HepG2 (cell line): Measurements from ENCODE around the gene STRA6. TPM values are rescaled to one million over a fixed set of nuclear protein-coding genes. Genes with fewer than 3 reads are reported as not detected.

Experiments used
- ATAC-seq: fragments of 200-7000 bp; cut with Tn5 transposase; 3 replicates; pipeline ENCODE4 v1.9.1; 2020; ENCODE audit warnings: mild to moderate bottlenecking, moderate library complexity
- BruUV-seq: library from RNA; stranded (reverse); fragments of 400-500 nt; replicated peaks from 2 replicates; lab custom pipeline; 2021; lab: Mats Ljungman, UMichigan
- CTCF ChIA-PET: fragments of 300-600 bp; formaldehyde crosslinking; extraction: SDS; loops from one replicate; lab custom pipeline; 2021; ENCODE audit warnings: low total read pairs, inconsistent platforms, low intra/inter-chr PET ratio; lab: Yijun Ruan, JAX
- POLR2A ChIA-PET: fragments of 350-600 bp; sonication (Branson Sonifier 250); formaldehyde crosslinking; loops from one replicate; lab custom pipeline; 2020; ENCODE audit warnings: antibody characterized with exemption, inconsistent platforms; lab: Yijun Ruan, JAX
- DNase-seq: peaks from one replicate; pipeline ENCODE4 v3.0.0-alpha.2; 2015; ENCODE audit warnings: low spot score
- FAIRE-seq: peaks from 3 replicates; lab custom pipeline; 2011; peaks lifted over from hg19 to GRCh38; lab: Jason Lieb, UNC
- H2AFZ ChIP-seq: one replicate; pipeline ENCODE4 v1.6.1; 2011; ENCODE audit warnings: low read length, inconsistent platforms
- H3K27ac ChIP-seq: fragments of 300-600 bp; 3 replicates; pipeline ENCODE4 v1.8.0; 2011; ENCODE audit warnings: mixed run types, mild to moderate bottlenecking, mixed read lengths, low read length, inconsistent platforms; ENCODE audit not compliant: insufficient read depth; ENCODE audit errors: extremely low read length
- H3K27me3 ChIP-seq, 2 experiments: fragments of 200-600 bp in 1 of 2; 2 replicates in 1 of 2; 3 replicates in 1 of 2; pipeline versions ENCODE4 v1.6.0 to v1.8.0; 2011; ENCODE audit warnings: low read length in 2 of 2, mild to moderate bottlenecking in 2 of 2, moderate library complexity in 2 of 2, inconsistent platforms in 1 of 2; ENCODE audit not compliant: insufficient read depth in 2 of 2, control insufficient read depth in 1 of 2
- H3K36me3 ChIP-seq, 2 experiments: fragments of 200-600 bp in 1 of 2; replicated peaks in 1 of 2; 2 replicates in 1 of 2; 3 replicates in 1 of 2; pipeline versions ENCODE4 v1.5.1 to v1.8.0; 2011; ENCODE audit warnings: low read length in 2 of 2, inconsistent platforms in 1 of 2; ENCODE audit not compliant: insufficient read depth in 2 of 2, control insufficient read depth in 1 of 2
- H3K4me1 ChIP-seq: 2 replicates; pipeline ENCODE4 v1.5.1; 2012; ENCODE audit warnings: low read length, inconsistent platforms; ENCODE audit not compliant: insufficient read depth
- H3K4me2 ChIP-seq: 2 replicates; pipeline ENCODE4 v1.6.0; 2011; ENCODE audit warnings: low read depth, low read length, inconsistent platforms
- H3K4me3 ChIP-seq, 3 experiments: fragments of 200-600 bp in 1 of 3; sonication (generic), shearing (Covaris generic) in 1 of 3; replicated peaks in 1 of 3; 2 replicates each; pipeline ENCODE4 v1.5.1; 2011 to 2016; ENCODE audit warnings: low read length in 3 of 3, inconsistent platforms in 2 of 3, low read depth in 2 of 3, mild to moderate bottlenecking in 2 of 3, control low read depth in 1 of 3, mixed read lengths in 1 of 3; ENCODE audit not compliant: insufficient read depth in 1 of 3
- H3K79me2 ChIP-seq: one replicate; pipeline ENCODE4 v1.6.1; 2011; ENCODE audit warnings: low read length, inconsistent platforms; ENCODE audit not compliant: insufficient read depth
- H3K9ac ChIP-seq: 2 replicates; pipeline ENCODE4 v1.6.0; 2011; ENCODE audit warnings: mild to moderate bottlenecking, low read depth, low read length, inconsistent platforms; ENCODE audit not compliant: insufficient read depth
- H3K9me3 ChIP-seq: 2 replicates; pipeline ENCODE4 v1.5.1; 2012; ENCODE audit warnings: mild to moderate bottlenecking, low read length
- H4K20me1 ChIP-seq: 2 replicates; pipeline ENCODE4 v1.6.0; 2011; ENCODE audit warnings: inconsistent platforms, mild to moderate bottlenecking, low read length, moderate library complexity; ENCODE audit not compliant: insufficient read depth
- KAT7 ChIP-seq: IDR thresholded peaks from 2 replicates; pipeline ENCODE4 v1.6.1; 2018; ENCODE audit warnings: borderline replicate concordance, missing compliant biosample characterization
- LCORL ChIP-seq, 2 experiments: fragments of 450-650 bp in 1 of 2; sonication (generic) in 1 of 2; formaldehyde crosslinking in 1 of 2; IDR thresholded peaks; 2 replicates each; pipeline versions ENCODE4 v1.5.0 to v1.6.1; 2017 to 2020; ENCODE audit warnings: antibody characterized with exemption in 1 of 2, missing genetic modification reagents in 1 of 2
- TRIM24 ChIP-seq: sonication (generic); formaldehyde crosslinking; IDR thresholded peaks from 2 replicates; pipeline ENCODE4 v1.8.0; 2022; ENCODE audit warnings: mild to moderate bottlenecking, missing genetic modification reagents
- ZBTB8A ChIP-seq: sonication (generic); formaldehyde crosslinking; IDR thresholded peaks from 2 replicates; pipeline ENCODE4 v1.4.0; 2020; ENCODE audit warnings: mild to moderate bottlenecking, low read depth, missing genetic modification reagents, borderline replicate concordance
- ZNF12 ChIP-seq: sonication (generic); formaldehyde crosslinking; IDR thresholded peaks from 2 replicates; pipeline ENCODE4 v1.5.0; 2020; ENCODE audit warnings: missing genetic modification reagents
- ZNF34 ChIP-seq: sonication (generic); formaldehyde crosslinking; IDR thresholded peaks from 2 replicates; pipeline ENCODE4 v1.4.0; 2020; ENCODE audit warnings: mild to moderate bottlenecking, missing genetic modification reagents, borderline replicate concordance
- ZNF446 ChIP-seq: sonication (generic); formaldehyde crosslinking; IDR thresholded peaks from 2 replicates; pipeline ENCODE4 v1.5.0; 2020; ENCODE audit warnings: mild to moderate bottlenecking, missing genetic modification reagents
- ZNF740 ChIP-seq: sonication (generic); formaldehyde crosslinking; IDR thresholded peaks from 2 replicates; pipeline ENCODE4 v1.4.0; 2020; ENCODE audit warnings: missing genetic modification reagents
- WGBS: methylation state at CpG from one replicate; pipeline ENCODE4 v1.1.6; 2017; ENCODE audit warnings: low lambda C conversion rate; 5-methylcytosine and 5-hydroxymethylcytosine counted together
- in situ Hi-C: cut with HindIII; loops from 2 replicates; pipeline ENCODE4 v1.10.0; 2017; ENCODE audit warnings: low pct_unique_long_range_greater_than_20kb; ENCODE audit not compliant: extremely low pct_ligation_motif_present
- intact Hi-C: fragments of 100-400 bp; cut with micrococcal nuclease; formaldehyde crosslinking; loops from one replicate; pipeline ENCODE4 v1.10.0; 2022; ENCODE audit not compliant: unreplicated experiment
- polyA plus RNA-seq, 8 experiments: library from polyadenylated mRNA; depleted of rRNA in 3 of 8; stranded (reverse) in 7 of 8; unstranded in 1 of 8; fragments of >200 nt; fragmentation: Illumina TruSeq in 4 of 8; extraction: Trizol in 4 of 8; gene quantifications; 2 replicates each; pipeline versions ENCODE4 v1.2.1 to v1.2.3, GENCODE V29; 2011 to 2016; ENCODE audit warnings: low read depth in 4 of 8, missing spikeins in 1 of 8, mixed read lengths in 1 of 8; ENCODE audit not compliant: insufficient read depth in 1 of 8
- total RNA-seq, 5 experiments: library from RNA; depleted of rRNA; stranded (reverse); fragments of >200 nt; fragmentation: Illumina TruSeq; extraction: Trizol; gene quantifications; 2 replicates each; pipeline ENCODE4 v1.2.3, GENCODE V29; 2016; ENCODE audit warnings: low read depth in 1 of 5

STRA6 gene
- total and polyA plus RNA-seq, 2 of the 13 experiments (the other 11 are each of a cell fraction or from before 2014, with no cell fraction given) = 1.6 to 2.1 TPM

GRCh38 chr15:74179101-74179841, 23.3 kb downstream of the STRA6 start:
- H3K27me3 ChIP-seq = peaks cover 6 to 20% of the 10 kb centered on the region in 2 experiments; a peak in 4 of 5 replicates
- FAIRE-seq (no peak), DNase-seq (no peak), ATAC-seq (no peak)
- TF ChIP-seq ZBTB8A (no peak), ZNF740 (no peak), ZNF34 (CRISPR knock-in tag) (no peak), KAT7 (CRISPR knock-in tag) (no peak), ZNF446 (CRISPR knock-in tag) (no peak), TRIM24 (CRISPR knock-in tag) (no peak), LCORL (IDR thresholded peaks at IDR 0.05) (no peak), LCORL (CRISPR knock-in tag; IDR thresholded peaks at IDR 0.05) (no peak), ZNF12 (CRISPR knock-in tag) (no peak)
- BruUV-seq = no TSS peak
- H3K9ac ChIP-seq = no peak overlapping the region
- ChIA-PET POLR2A (no interaction called here), CTCF (no interaction called here)
- no peak overlapping the region for H3K4me3 ChIP-seq
- no peaks in the 10 kb centered on the region for H3K79me2 ChIP-seq
- intact Hi-C loops = no loop called here
- 18% methylated on average over 11 of the region's 13 CpGs for WGBS
- in situ Hi-C loops = no loop called here
- H3K9me3 ChIP-seq = no peaks in the 10 kb centered on the region
- no peak overlapping the region for H2AFZ ChIP-seq
- no peak overlapping the region for H3K4me2 ChIP-seq
- H4K20me1 ChIP-seq = no peaks in the 10 kb centered on the region
- no peak overlapping the region for H3K27ac ChIP-seq
- no peaks in the 10 kb centered on the region for H3K36me3 ChIP-seq
- no peaks in the 10 kb centered on the region for H3K4me1 ChIP-seq
